ENCODE data around the gene GLG1. TPM values are rescaled to one million over a fixed set of nuclear protein-coding genes. Genes with fewer than 3 reads are reported as not detected.
"Not testable (repeated sequence)": the region's sequence is repeated elsewhere in the genome, so short reads cannot be mapped to it uniquely, and the experiment has no call there.

Gene GLG1
- total RNA-seq (100 to 1,000 TPM in 7 of 9 donors, 10 to 100 TPM in 2; 80.2 to 146 (median 134) TPM), polyA plus RNA-seq (10 to 100 TPM; 31.6 to 64.8 (median 33.3) TPM)
- long read RNA-seq, donor 1, full-length matches to known transcripts, result 10 of 10 reads
- long read RNA-seq, donor 1, partial matches to known transcripts, result 0 of 10 reads
- long read RNA-seq, donor 1, other reads (novel, unspliced or antisense), result 0 of 10 reads
- long read RNA-seq, donor 2, full-length matches to known transcripts, result 10 of 31 reads
- long read RNA-seq, donor 2, partial matches to known transcripts, result 21 of 31 reads
- long read RNA-seq, donor 2, other reads (novel, unspliced or antisense), result 0 of 31 reads
- long read RNA-seq, donor 3, full-length matches to known transcripts, result 9 of 9 reads
- long read RNA-seq, donor 3, partial matches to known transcripts, result 0 of 9 reads
- long read RNA-seq, donor 3, other reads (novel, unspliced or antisense), result 0 of 9 reads
- long read RNA-seq, donor 4, full-length matches to known transcripts, result 9 of 44 reads
- long read RNA-seq, donor 4, partial matches to known transcripts, result 10 of 44 reads
- long read RNA-seq, donor 4, other reads (novel, unspliced or antisense), result 25 of 44 reads
- long read RNA-seq, donor 5, full-length matches to known transcripts, result 62 of 95 reads
- long read RNA-seq, donor 5, partial matches to known transcripts, result 17 of 95 reads
- long read RNA-seq, donor 5, other reads (novel, unspliced or antisense), result 16 of 95 reads
- long read RNA-seq, donor 6, full-length matches to known transcripts, result 2 of 27 reads
- long read RNA-seq, donor 6, partial matches to known transcripts, result 6 of 27 reads
- long read RNA-seq, donor 6, other reads (novel, unspliced or antisense), result 19 of 27 reads
- long read RNA-seq, donor 7, full-length matches to known transcripts, result 4 of 4 reads
- long read RNA-seq, donor 7, partial matches to known transcripts, result 0 of 4 reads
- long read RNA-seq, donor 7, other reads (novel, unspliced or antisense), result 0 of 4 reads
- long read RNA-seq, donor 8, full-length matches to known transcripts, result 19 of 24 reads
- long read RNA-seq, donor 8, partial matches to known transcripts, result 5 of 24 reads
- long read RNA-seq, donor 8, other reads (novel, unspliced or antisense), result 0 of 24 reads
- long read RNA-seq, donor 9, full-length matches to known transcripts, result 10 of 10 reads
- long read RNA-seq, donor 9, partial matches to known transcripts, result 0 of 10 reads
- long read RNA-seq, donor 9, other reads (novel, unspliced or antisense), result 0 of 10 reads
- long read RNA-seq, donor 10, full-length matches to known transcripts, result 9 of 9 reads
- long read RNA-seq, donor 10, partial matches to known transcripts, result 0 of 9 reads
- long read RNA-seq, donor 10, other reads (novel, unspliced or antisense), result 0 of 9 reads

DNA sequence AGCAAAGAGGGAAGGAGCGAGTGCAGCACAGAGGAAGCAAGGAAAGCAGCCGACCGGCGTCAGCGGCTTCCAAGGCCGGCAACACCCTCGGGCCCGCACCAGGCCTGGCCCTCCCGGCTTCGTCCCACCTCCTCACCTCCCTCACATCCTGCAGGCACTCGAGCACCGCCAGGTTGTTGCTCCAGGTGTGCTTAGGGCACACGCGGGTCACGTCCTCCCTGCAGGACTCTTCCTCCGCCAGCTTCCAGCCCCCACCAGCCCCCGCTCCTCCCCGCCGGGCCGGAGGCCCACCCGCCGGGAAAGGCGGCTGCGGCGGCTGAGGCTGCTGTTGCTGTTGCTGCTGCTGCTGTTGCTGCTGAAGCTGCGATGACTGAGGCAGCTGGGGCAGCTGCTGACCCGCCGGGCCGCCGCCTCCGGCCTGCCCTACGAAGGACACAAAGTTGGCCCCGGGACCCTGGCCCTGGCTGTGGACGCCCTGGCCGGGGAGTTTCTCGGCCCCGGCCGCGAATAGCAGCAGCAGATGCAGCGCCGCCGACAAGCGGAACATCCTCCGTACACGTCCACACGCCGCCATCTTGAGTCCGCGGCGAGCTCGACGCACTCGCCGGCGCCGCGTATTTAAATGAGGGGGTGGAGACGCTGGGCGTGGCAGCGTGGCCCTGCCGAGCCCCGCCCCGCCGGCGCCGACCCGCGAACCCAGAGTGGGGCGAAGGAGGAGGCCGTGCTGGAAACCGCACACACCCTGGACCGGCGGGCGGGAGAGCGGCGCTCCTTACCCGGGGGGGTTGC is at the start of gene GLG1:
GLG1 (minus strand) TSS at position 594 of the 789 bp plus-strand sequence; CDS start at position 574, 20 bp downstream.
- TF ChIP-seq POLR2A (IDR thresholded peaks at IDR 0.05), result peak; percentile 86 to 93
- TF ChIP-seq, protein P1, sequence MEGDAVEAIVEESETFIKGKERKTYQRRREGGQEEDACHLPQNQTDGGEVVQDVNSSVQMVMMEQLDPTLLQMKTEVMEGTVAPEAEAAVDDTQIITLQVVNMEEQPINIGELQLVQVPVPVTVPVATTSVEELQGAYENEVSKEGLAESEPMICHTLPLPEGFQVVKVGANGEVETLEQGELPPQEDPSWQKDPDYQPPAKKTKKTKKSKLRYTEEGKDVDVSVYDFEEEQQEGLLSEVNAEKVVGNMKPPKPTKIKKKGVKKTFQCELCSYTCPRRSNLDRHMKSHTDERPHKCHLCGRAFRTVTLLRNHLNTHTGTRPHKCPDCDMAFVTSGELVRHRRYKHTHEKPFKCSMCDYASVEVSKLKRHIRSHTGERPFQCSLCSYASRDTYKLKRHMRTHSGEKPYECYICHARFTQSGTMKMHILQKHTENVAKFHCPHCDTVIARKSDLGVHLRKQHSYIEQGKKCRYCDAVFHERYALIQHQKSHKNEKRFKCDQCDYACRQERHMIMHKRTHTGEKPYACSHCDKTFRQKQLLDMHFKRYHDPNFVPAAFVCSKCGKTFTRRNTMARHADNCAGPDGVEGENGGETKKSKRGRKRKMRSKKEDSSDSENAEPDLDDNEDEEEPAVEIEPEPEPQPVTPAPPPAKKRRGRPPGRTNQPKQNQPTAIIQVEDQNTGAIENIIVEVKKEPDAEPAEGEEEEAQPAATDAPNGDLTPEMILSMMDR (IDR thresholded peaks at IDR 0.05), result no peak
- no peaks in the 10 kb centered on the region for H3K9me3 ChIP-seq (replicated peaks in 1 of 3)
- peak; percentile 88 to 93 (median 91) for DNase-seq
- H3K4me3 ChIP-seq, result peak within 1 kb of the TSS; percentile 21 to 91 (median 72)
- peak within 1 kb of the TSS; percentile 79 to 98 (median 94) for H3K27ac ChIP-seq
- H3K27me3 ChIP-seq, result no peaks in the 10 kb centered on the region
- intact Hi-C loops (cut with DNase I), result no loop called here
- WGBS, 4 donors, result 0 to 1% (median 0%) methylated on average over 12 to 77 of the region's 77 CpGs
- peaks cover 29 to 41% of the 10 kb centered on the region in 2 donors for H3K4me1 ChIP-seq (replicated peaks in 1 of 2)
- H3K36me3 ChIP-seq (replicated peaks in 1 of 2), result no peaks in the 10 kb centered on the region

DNA sequence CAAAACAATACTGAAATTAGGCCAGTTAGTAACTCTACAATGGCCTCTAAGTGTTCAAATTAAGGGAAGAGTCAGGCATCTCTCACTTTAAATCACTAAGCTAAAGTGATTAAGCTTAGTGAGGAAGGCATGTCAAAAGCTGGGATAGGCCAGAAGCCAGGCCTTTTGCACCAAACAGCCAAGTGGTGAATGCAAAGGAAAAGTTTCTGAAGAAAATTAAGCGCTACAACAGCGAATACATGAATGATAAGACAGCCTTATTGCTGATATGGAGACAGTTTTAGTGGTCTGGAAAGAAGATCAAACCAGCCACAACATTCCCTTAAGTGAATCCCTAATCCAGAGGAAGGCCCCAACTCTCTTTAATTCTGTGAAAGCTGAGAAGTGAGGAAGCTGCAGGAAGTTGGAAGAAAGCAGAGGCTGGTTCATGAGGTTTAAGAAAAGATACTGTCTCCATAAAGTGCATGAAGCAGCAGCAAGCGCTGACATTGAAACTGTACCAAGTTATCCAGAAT is 47.7 kb upstream of the GLG1 start:
- no peak overlapping the region for H3K27ac ChIP-seq
- intact Hi-C loops (cut with DNase I), result no loop called here
- no peaks in the 10 kb centered on the region for H3K27me3 ChIP-seq
- peak in 1 of 7 donors; percentile 4 for DNase-seq
- no peak overlapping the region for H3K4me3 ChIP-seq
- peaks cover 0 to 11% of the 10 kb centered on the region in 2 donors for H3K4me1 ChIP-seq (replicated peaks in 1 of 2)
- no peaks in the 10 kb centered on the region for H3K9me3 ChIP-seq (replicated peaks in 1 of 3)
- 94 to 99% (median 97%) methylated on average over 3 of the region's 3 CpGs for WGBS, 4 donors
- peaks cover 0 to 8% of the 10 kb centered on the region in 2 donors for H3K36me3 ChIP-seq (replicated peaks in 1 of 2)
- no peak for TF ChIP-seq POLR2A (IDR thresholded peaks at IDR 0.05)
- TF ChIP-seq, protein P1 (IDR thresholded peaks at IDR 0.05), result no peak

DNA sequence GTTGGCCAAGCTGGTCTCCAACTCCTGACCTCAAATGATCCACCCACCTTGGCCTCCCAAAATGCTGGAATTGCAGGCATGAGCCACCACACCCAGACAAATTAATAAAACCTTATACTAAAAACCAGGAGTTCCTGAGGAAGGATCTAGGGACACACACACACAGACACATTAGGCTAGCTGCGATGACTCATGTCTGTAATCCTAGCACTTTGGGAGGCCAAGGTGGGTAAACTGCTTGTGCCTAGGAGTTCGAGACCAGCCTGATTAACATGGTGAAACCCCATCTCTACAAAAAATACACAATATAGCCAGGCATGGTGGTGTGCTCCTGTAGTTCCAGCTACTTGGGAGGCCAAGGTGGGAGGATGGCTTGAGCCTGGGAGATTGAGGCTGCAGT is 46.0 kb upstream of the GLG1 start:
- H3K4me3 ChIP-seq; H3K4me1 ChIP-seq (replicated peaks in 1 of 2); H3K27ac ChIP-seq; H3K27me3 ChIP-seq; intact Hi-C loops (cut with DNase I); H3K9me3 ChIP-seq (replicated peaks in 1 of 3): not testable (repeated sequence)
- DNase-seq, result peak in 1 of 7 donors; percentile 39
- H3K36me3 ChIP-seq (replicated peaks in 1 of 2), result peaks cover 0 to 11% of the 10 kb centered on the region in 2 donors
- 94 to 100% (median 98%) methylated on average over 2 of the region's 2 CpGs for WGBS, 4 donors

DNA sequence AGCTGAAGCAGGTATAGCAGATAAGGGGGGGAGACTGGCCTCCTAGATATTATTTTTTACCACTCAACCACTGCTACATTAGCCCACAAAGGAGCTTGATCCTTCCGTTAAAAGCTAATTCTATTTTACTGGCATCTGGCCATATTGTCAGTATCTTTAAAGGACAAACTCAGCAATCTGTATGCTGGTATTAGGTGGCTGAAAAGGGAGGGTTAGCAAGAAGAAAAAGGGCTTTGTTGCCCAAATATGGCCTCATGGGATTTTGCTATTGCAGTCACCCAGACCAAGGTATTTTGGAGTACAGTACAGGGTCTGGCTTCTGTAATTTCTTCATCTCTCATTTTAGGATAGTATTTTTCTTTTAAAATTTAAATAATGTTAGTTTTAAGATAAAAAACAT is 45.3 kb upstream of the GLG1 start:
- H3K27me3 ChIP-seq, result no peaks in the 10 kb centered on the region
- H3K9me3 ChIP-seq (replicated peaks in 1 of 3), result no peaks in the 10 kb centered on the region
- TF ChIP-seq, protein P1 (IDR thresholded peaks at IDR 0.05), result no peak
- TF ChIP-seq POLR2A (IDR thresholded peaks at IDR 0.05), result no peak
- WGBS, 4 donors, result 40 to 50% (median 47%) methylated on average over 1 of the region's 1 CpG
- H3K27ac ChIP-seq, result no peak overlapping the region
- intact Hi-C loops (cut with DNase I), result no loop called here
- DNase-seq, result no peak
- H3K4me1 ChIP-seq (replicated peaks in 1 of 2), result no peaks in the 10 kb centered on the region
- H3K4me3 ChIP-seq, result no peak overlapping the region
- H3K36me3 ChIP-seq (replicated peaks in 1 of 2), result peaks cover 0 to 14% of the 10 kb centered on the region in 2 donors
